ENCODE measurements around the gene LRSAM1.

LRSAM1 gene

GRCh38 chr9:127426756-127427155, 24.6 kb upstream of the LRSAM1 start:
- DNase-seq (no peak), ATAC-seq (ENCODE audit: insufficient read depth, low read depth) (no peak)
- peaks cover 42% of the 10 kb centered on the region for H3K79me2 ChIP-seq (ENCODE audit: insufficient read depth, low read length)
- peaks cover 16% of the 10 kb centered on the region for H3K36me3 ChIP-seq (ENCODE audit: insufficient read depth, low read length)
- peaks cover 31% of the 10 kb centered on the region for H3K4me1 ChIP-seq (ENCODE audit: insufficient read depth, low read length)
- H3K4me2 ChIP-seq (ENCODE audit: insufficient read depth, low read length), result peak overlapping the region; percentile 92; the same call in 1 of the 2 replicates
- H3K27ac ChIP-seq (ENCODE audit: low read length), result no peak overlapping the region
- TF ChIP-seq, protein P1, sequence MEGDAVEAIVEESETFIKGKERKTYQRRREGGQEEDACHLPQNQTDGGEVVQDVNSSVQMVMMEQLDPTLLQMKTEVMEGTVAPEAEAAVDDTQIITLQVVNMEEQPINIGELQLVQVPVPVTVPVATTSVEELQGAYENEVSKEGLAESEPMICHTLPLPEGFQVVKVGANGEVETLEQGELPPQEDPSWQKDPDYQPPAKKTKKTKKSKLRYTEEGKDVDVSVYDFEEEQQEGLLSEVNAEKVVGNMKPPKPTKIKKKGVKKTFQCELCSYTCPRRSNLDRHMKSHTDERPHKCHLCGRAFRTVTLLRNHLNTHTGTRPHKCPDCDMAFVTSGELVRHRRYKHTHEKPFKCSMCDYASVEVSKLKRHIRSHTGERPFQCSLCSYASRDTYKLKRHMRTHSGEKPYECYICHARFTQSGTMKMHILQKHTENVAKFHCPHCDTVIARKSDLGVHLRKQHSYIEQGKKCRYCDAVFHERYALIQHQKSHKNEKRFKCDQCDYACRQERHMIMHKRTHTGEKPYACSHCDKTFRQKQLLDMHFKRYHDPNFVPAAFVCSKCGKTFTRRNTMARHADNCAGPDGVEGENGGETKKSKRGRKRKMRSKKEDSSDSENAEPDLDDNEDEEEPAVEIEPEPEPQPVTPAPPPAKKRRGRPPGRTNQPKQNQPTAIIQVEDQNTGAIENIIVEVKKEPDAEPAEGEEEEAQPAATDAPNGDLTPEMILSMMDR (IDR thresholded peaks at IDR 0.05; ENCODE audit: borderline replicate concordance, extremely low read depth, low read length, poor library complexity, severe bottlenecking), result no peak
- TF ChIP-seq EZH2 (IDR thresholded peaks at IDR 0.05; ENCODE audit: borderline replicate concordance, low read depth, low read length, severe bottlenecking), result no peak
- no peak overlapping the region for H3K4me3 ChIP-seq (ENCODE audit: low read depth in 1 of 2, low read length in 2 of 2)
- no peaks in the 10 kb centered on the region for H4K20me1 ChIP-seq (ENCODE audit: insufficient read depth, low read length)
- no peaks in the 10 kb centered on the region for H3K27me3 ChIP-seq (ENCODE audit: insufficient read depth, low read length, poor library complexity)
- H3K9ac ChIP-seq (ENCODE audit: low read depth, low read length), result no peak overlapping the region
- H3K9me3 ChIP-seq (ENCODE audit: insufficient read depth, low read length, severe bottlenecking), result no peaks in the 10 kb centered on the region
- H2AFZ ChIP-seq (ENCODE audit: low read depth, low read length), result no peak overlapping the region

- no peak overlapping the region for H2AFZ ChIP-seq (ENCODE audit: low read depth, low read length)
- no peak overlapping the region for H3K27ac ChIP-seq (ENCODE audit: low read length)
- H3K36me3 ChIP-seq (ENCODE audit: insufficient read depth, low read length), result peaks cover 22% of the 10 kb centered on the region
- no peak overlapping the region for H3K4me2 ChIP-seq (ENCODE audit: insufficient read depth, low read length)
- no peak overlapping the region for H3K9ac ChIP-seq (ENCODE audit: low read depth, low read length)
- no peak overlapping the region for H3K4me3 ChIP-seq (ENCODE audit: low read depth in 1 of 2, low read length in 2 of 2)
- no peaks in the 10 kb centered on the region for H3K9me3 ChIP-seq (ENCODE audit: insufficient read depth, low read length, severe bottlenecking)
- no peak for ATAC-seq (ENCODE audit: insufficient read depth, low read depth)
- peaks cover 21% of the 10 kb centered on the region for H3K4me1 ChIP-seq (ENCODE audit: insufficient read depth, low read length)
- no peaks in the 10 kb centered on the region for H4K20me1 ChIP-seq (ENCODE audit: insufficient read depth, low read length)
- no peaks in the 10 kb centered on the region for H3K27me3 ChIP-seq (ENCODE audit: insufficient read depth, low read length, poor library complexity)
- peaks cover 37% of the 10 kb centered on the region for H3K79me2 ChIP-seq (ENCODE audit: insufficient read depth, low read length)
- no peak for TF ChIP-seq EZH2 (IDR thresholded peaks at IDR 0.05; ENCODE audit: borderline replicate concordance, low read depth, low read length, severe bottlenecking)
- TF ChIP-seq, protein P1 (IDR thresholded peaks at IDR 0.05; ENCODE audit: borderline replicate concordance, extremely low read depth, low read length, poor library complexity, severe bottlenecking), result no peak
- DNase-seq, result no peak
Observed at GRCh38 chr9:127428348-127428747, 23.0 kb upstream of the LRSAM1 start.

DNA sequence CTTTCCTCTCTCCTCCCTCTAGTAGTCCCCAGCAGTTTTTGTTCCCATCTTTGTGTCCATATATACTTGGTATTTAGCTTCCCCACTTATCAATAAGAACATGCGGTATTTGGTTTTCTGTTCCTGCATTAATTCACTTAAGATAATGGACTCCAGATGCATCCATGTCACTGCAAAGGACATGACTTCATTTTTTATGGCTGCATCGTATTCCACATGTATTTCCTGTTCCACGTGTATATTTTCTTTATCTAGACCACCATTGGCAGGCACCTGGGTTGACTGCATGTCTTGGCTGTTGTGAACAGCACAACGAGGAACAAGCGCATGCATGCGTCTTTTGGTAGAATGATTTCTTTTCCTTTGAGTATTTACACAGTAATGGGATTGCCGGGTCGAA, 20.9 kb upstream of the LRSAM1 start:
- Histone ChIP-seq H3K36me3 (ENCODE audit: insufficient read depth, low read length) (peaks cover 42% of the 10 kb centered on the region), H3K9me3 (ENCODE audit: insufficient read depth, low read length, severe bottlenecking) (no peaks in the 10 kb centered on the region), H3K9ac (ENCODE audit: low read depth, low read length) (no peak overlapping the region), H3K79me2 (ENCODE audit: insufficient read depth, low read length) (peaks cover 23% of the 10 kb centered on the region), H2AFZ (ENCODE audit: low read depth, low read length) (no peak overlapping the region), H3K4me1 (ENCODE audit: insufficient read depth, low read length) (peaks cover 13% of the 10 kb centered on the region), H3K27ac (ENCODE audit: low read length) (no peak overlapping the region), H3K27me3 (ENCODE audit: insufficient read depth, low read length, poor library complexity) (no peaks in the 10 kb centered on the region), H4K20me1 (ENCODE audit: insufficient read depth, low read length) (no peaks in the 10 kb centered on the region), H3K4me2 (ENCODE audit: insufficient read depth, low read length) (no peak overlapping the region), H3K4me3 (ENCODE audit: low read depth in 1 of 2, low read length in 2 of 2) (no peak overlapping the region)
- TF ChIP-seq, protein P1 (IDR thresholded peaks at IDR 0.05; ENCODE audit: borderline replicate concordance, extremely low read depth, low read length, poor library complexity, severe bottlenecking), result no peak
- no peak for TF ChIP-seq EZH2 (IDR thresholded peaks at IDR 0.05; ENCODE audit: borderline replicate concordance, low read depth, low read length, severe bottlenecking)
- no peak for ATAC-seq (ENCODE audit: insufficient read depth, low read depth)
- no peak for DNase-seq

Data from DND-41 (cell line).